ENCODE measurements around the gene CPNE2.

The CPNE2 gene

GRCh38 chr16:57084257-57084770, 8.1 kb upstream of the CPNE2 start:
- ChIA-PET CTCF (interaction anchor here (0.6 to 4.9 kb wide), 47 partner anchors 8 to 378 kb away, joined by 3 to 92 read pairs (median 5); partner anchors contain the start of genes ARL2BP, CETP, CPNE2 and NLRC5), POLR2A (no interaction called here)
- TF ChIP-seq CTCF (IDR thresholded peaks at IDR 0.05; ENCODE audit: control extremely low read depth, extremely low read depth, low read depth, missing control alignments): peak; percentile 95
- peak; percentile 88 for DNase-seq (ENCODE audit: extremely low spot score)

GRCh38 chr16:57084996-57085395, 7.4 kb upstream of the CPNE2 start:
- POLR2A ChIA-PET: no interaction called here
- DNase-seq (ENCODE audit: extremely low spot score): no peak
- CTCF ChIA-PET: interaction anchor here (0.7 to 4.9 kb wide), 36 partner anchors 9 to 337 kb away, joined by 3 to 92 read pairs (median 5); partner anchors contain the start of genes CETP and CPNE2

GRCh38 chr16:57087003-57087402, 5.4 kb upstream of the CPNE2 start:
- ChIA-PET CTCF (interaction anchor here (0.7 to 2.3 kb wide), 7 partner anchors 10 to 335 kb away, joined by 3 to 13 read pairs (median 5); partner anchors contain the start of genes PSME3IP1 and RSPRY1), POLR2A (no interaction called here)
- TF ChIP-seq CTCF (IDR thresholded peaks at IDR 0.05; ENCODE audit: control extremely low read depth, extremely low read depth, low read depth, missing control alignments): no peak
- no peak for DNase-seq (ENCODE audit: extremely low spot score)

More at GRCh38 chr16:57084996-57085395, 7.4 kb upstream of the CPNE2 start:
- no peak for TF ChIP-seq CTCF (IDR thresholded peaks at IDR 0.05; ENCODE audit: control extremely low read depth, extremely low read depth, low read depth, missing control alignments)

GRCh38 chr16:57089406-57089805, 3.0 kb upstream of the CPNE2 start:
- ChIA-PET CTCF (interaction anchor here (0.7 kb wide), 1 partner anchor 9 kb away, joined by 4 read pairs; no protein-coding TSS in a partner anchor), POLR2A (no interaction called here)
- DNase-seq (ENCODE audit: extremely low spot score): no peak
- no peak for TF ChIP-seq CTCF (IDR thresholded peaks at IDR 0.05; ENCODE audit: control extremely low read depth, extremely low read depth, low read depth, missing control alignments)

GRCh38 chr16:57091200-57091974, 996 bp upstream of the CPNE2 start:
- ChIA-PET POLR2A (no interaction called here), CTCF (interaction anchor here (0.7 to 4.1 kb wide), 11 partner anchors 8 to 88 kb away, joined by 3 to 36 read pairs (median 14); no protein-coding TSS in a partner anchor)
- TF ChIP-seq CTCF (IDR thresholded peaks at IDR 0.05; ENCODE audit: control extremely low read depth, extremely low read depth, low read depth, missing control alignments): no peak
- DNase-seq (ENCODE audit: extremely low spot score): no peak

- ChIA-PET POLR2A (interaction anchor here (0.5 to 1.2 kb wide), 3 partner anchors 14 to 275 kb away, joined by 3 to 4 read pairs (median 3); no protein-coding TSS in a partner anchor), CTCF (interaction anchor here (0.8 to 7.0 kb wide), 38 partner anchors 9 to 325 kb away, joined by 3 to 92 read pairs (median 5); partner anchors contain the start of genes PSME3IP1 and RSPRY1)
- TF ChIP-seq CTCF (IDR thresholded peaks at IDR 0.05; ENCODE audit: control extremely low read depth, extremely low read depth, low read depth, missing control alignments): peak; percentile 41
- peak; percentile 78 for DNase-seq (ENCODE audit: extremely low spot score)
These were observed 516 bp downstream of the CPNE2 start for GRCh38 chr16:57092786-57093411.

Measured in GM10248 (cell line).